OCI-LY1 (cell line): ENCODE results near the gene S100A5.

Experiments used
- H2AFZ ChIP-seq: fragments of 200-600 bp; sonication (generic), shearing (Covaris generic); 2 replicates; pipeline ENCODE4 v1.6.0; 2014; ENCODE audit warnings: antibody characterized with exemption, mild to moderate bottlenecking, low read length
- H3F3A ChIP-seq: fragments of 200-600 bp; sonication (generic), shearing (Covaris generic); 2 replicates; pipeline ENCODE4 v1.6.0; 2014; ENCODE audit warnings: mild to moderate bottlenecking, antibody characterized with exemption, low read length, moderate library complexity; ENCODE audit not compliant: insufficient read depth
- H3K27ac ChIP-seq: fragments of 200-600 bp; sonication (generic); 2 replicates; pipeline ENCODE4 v1.5.1; 2014; ENCODE audit warnings: low read length, mixed run types, mild to moderate bottlenecking, low read depth; ENCODE audit not compliant: poor library complexity, severe bottlenecking
- H3K27me3 ChIP-seq: fragments of 200-600 bp; sonication (generic); 2 replicates; pipeline ENCODE4 v1.6.0; 2014; ENCODE audit warnings: antibody characterized with exemption, mild to moderate bottlenecking, low read length, moderate library complexity; ENCODE audit not compliant: insufficient read depth
- H3K36me3 ChIP-seq: fragments of 200-600 bp; sonication (generic); 2 replicates; pipeline ENCODE4 v1.6.1; 2014; ENCODE audit warnings: mild to moderate bottlenecking, antibody characterized with exemption, low read length, moderate library complexity, mixed read lengths; ENCODE audit not compliant: insufficient read depth
- H3K4me1 ChIP-seq: fragments of 200-600 bp; sonication (generic); 2 replicates; pipeline ENCODE4 v1.5.1; 2014; ENCODE audit warnings: mild to moderate bottlenecking, low read length, moderate library complexity; ENCODE audit not compliant: insufficient read depth, severe bottlenecking
- H3K4me2 ChIP-seq: fragments of 200-600 bp; sonication (generic), shearing (Covaris generic); 2 replicates; pipeline ENCODE4 v1.6.1; 2014; ENCODE audit warnings: low read length
- H3K4me3 ChIP-seq: fragments of 200-600 bp; sonication (generic); 2 replicates; pipeline ENCODE4 v1.5.1; 2014; ENCODE audit warnings: low read length, low read depth, mild to moderate bottlenecking, mixed read lengths; ENCODE audit not compliant: poor library complexity, severe bottlenecking
- H3K79me2 ChIP-seq: fragments of 200-600 bp; shearing (Covaris generic); 2 replicates; pipeline ENCODE4 v1.6.1; 2016; ENCODE audit warnings: mixed run types, low read length, mixed read lengths; ENCODE audit not compliant: insufficient read depth
- H3K9ac ChIP-seq: fragments of 200-600 bp; sonication (generic), shearing (Covaris generic); 2 replicates; pipeline ENCODE4 v1.6.1; 2014; ENCODE audit warnings: mild to moderate bottlenecking, low read length, mixed read lengths
- H3K9me2 ChIP-seq: fragments of 200-600 bp; sonication (generic), shearing (Covaris generic); 2 replicates; pipeline ENCODE4 v1.6.1; 2014; ENCODE audit warnings: low read depth, mild to moderate bottlenecking, low read length, mixed read lengths
- H3K9me3 ChIP-seq: fragments of 200-600 bp; shearing (Covaris generic); 2 replicates; pipeline ENCODE4 v1.6.1; 2014; ENCODE audit warnings: low read length, mixed read lengths
- H4K20me1 ChIP-seq: fragments of 200-600 bp; sonication (generic), shearing (Covaris generic); 2 replicates; pipeline ENCODE4 v1.6.0; 2016; ENCODE audit warnings: mild to moderate bottlenecking, low read length; ENCODE audit not compliant: insufficient read depth
- EZH2 ChIP-seq: fragments of 200-600 bp; sonication (generic), shearing (Covaris generic); IDR thresholded peaks from 2 replicates; pipeline ENCODE4 v1.8.0; 2017; ENCODE audit warnings: borderline replicate concordance, mixed run types, mild to moderate bottlenecking, antibody characterized with exemption, low read length, moderate library complexity, mixed read lengths
- TF ChIP-seq, protein P1 (sequence below): fragments of 200-600 bp; sonication (generic), shearing (Covaris generic); IDR thresholded peaks from 2 replicates; pipeline ENCODE4 v1.5.1; 2017; ENCODE audit warnings: mild to moderate bottlenecking, antibody characterized with exemption, low read length, moderate library complexity, mixed read lengths

The S100A5 gene

DNA sequence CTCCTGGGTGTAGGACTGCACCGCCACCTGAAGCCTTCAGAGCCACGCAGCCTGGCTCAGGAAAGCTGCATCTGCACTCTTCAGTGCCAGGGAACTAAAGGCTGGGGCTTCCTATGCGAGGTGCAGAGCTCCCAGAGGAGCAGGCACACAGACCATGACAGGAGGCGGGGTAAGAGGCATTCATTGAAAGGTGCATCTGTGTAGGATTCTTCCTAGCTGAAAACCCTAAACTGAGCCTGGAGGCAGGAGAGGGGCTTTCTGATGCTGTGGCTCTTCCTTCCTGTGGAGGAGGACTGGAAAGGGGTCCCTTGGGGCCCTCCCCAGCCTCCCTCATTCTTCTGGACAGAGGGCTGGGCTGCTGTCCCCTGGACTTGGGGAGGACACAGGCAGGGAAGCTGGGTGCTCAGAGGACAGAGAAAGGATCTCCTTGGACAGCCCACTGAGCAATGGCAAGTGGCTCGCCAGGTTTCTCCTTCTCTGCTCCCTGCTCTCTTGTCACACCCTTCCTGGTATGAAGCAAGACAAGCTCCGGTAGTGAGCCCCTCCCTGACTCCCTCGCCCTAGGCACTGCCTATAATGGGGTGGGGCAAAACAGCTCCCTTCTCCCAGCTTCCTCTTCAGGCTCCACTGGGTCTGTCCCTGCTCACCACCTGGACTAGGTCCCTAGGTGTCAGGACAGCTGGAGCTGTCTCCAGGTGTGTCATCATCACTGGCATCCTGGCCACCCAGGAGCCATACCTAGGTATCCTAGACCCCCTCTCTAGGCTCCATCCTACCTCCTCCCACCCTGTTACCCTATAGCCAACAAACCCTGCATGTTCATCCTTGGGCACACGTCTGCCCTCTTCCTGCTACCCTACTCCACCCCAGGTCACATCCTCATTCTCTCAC, 25.0 kb downstream of the S100A5 start:
- no peaks in the 10 kb centered on the region for H3K36me3 ChIP-seq
- no peak overlapping the region for H3K4me3 ChIP-seq
- TF ChIP-seq EZH2: no peak
- TF ChIP-seq, protein P1, sequence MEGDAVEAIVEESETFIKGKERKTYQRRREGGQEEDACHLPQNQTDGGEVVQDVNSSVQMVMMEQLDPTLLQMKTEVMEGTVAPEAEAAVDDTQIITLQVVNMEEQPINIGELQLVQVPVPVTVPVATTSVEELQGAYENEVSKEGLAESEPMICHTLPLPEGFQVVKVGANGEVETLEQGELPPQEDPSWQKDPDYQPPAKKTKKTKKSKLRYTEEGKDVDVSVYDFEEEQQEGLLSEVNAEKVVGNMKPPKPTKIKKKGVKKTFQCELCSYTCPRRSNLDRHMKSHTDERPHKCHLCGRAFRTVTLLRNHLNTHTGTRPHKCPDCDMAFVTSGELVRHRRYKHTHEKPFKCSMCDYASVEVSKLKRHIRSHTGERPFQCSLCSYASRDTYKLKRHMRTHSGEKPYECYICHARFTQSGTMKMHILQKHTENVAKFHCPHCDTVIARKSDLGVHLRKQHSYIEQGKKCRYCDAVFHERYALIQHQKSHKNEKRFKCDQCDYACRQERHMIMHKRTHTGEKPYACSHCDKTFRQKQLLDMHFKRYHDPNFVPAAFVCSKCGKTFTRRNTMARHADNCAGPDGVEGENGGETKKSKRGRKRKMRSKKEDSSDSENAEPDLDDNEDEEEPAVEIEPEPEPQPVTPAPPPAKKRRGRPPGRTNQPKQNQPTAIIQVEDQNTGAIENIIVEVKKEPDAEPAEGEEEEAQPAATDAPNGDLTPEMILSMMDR: no peak
- H3K27ac ChIP-seq: no peak overlapping the region
- no peaks in the 10 kb centered on the region for H3K9me2 ChIP-seq
- H3K27me3 ChIP-seq: 0 out of 2 replicates have a peak, but pooled peaks cover 6% of the 10 kb centered on the region
- no peaks in the 10 kb centered on the region for H3F3A ChIP-seq
- H3K9me3 ChIP-seq: no peaks in the 10 kb centered on the region
- no peak overlapping the region for H3K9ac ChIP-seq
- peaks cover 3% of the 10 kb centered on the region for H3K4me1 ChIP-seq
- no peak overlapping the region for H3K4me2 ChIP-seq
- H3K79me2 ChIP-seq: no peaks in the 10 kb centered on the region
- no peaks in the 10 kb centered on the region for H4K20me1 ChIP-seq
- H2AFZ ChIP-seq: no peak overlapping the region

DNA sequence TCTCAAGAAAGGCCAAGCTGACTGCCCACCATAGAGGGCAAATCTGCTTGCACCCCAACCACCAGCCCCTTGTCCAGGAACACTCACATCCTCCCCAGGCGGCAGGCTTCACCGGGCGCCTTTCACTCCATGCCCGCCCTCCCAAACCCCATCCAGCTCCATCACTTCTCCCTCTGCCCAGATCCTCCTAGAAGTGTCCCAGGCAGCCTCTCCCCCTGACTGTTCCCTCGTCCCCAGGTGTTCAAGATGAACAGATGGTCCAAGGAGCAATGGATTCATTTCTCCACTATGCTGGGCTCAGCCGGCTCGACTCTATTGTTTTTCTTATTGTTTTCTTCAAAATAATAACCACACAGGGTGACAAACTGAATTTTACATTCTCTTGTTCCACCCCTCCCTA, 27.1 kb downstream of the S100A5 start:
- TF ChIP-seq EZH2: no peak
- TF ChIP-seq, protein P1: no peak
- H3K9ac ChIP-seq: no peak overlapping the region
- H3K4me3 ChIP-seq: no peak overlapping the region
- H3K36me3 ChIP-seq: no peaks in the 10 kb centered on the region
- H3K9me3 ChIP-seq: no peaks in the 10 kb centered on the region
- H3F3A ChIP-seq: no peaks in the 10 kb centered on the region
- H3K4me1 ChIP-seq: peaks cover 3% of the 10 kb centered on the region
- H3K9me2 ChIP-seq: no peaks in the 10 kb centered on the region
- H3K27me3 ChIP-seq: 0 out of 2 replicates have a peak, but pooled peaks cover 6% of the 10 kb centered on the region
- H3K79me2 ChIP-seq: no peaks in the 10 kb centered on the region
- H3K4me2 ChIP-seq: no peak overlapping the region
- no peak overlapping the region for H3K27ac ChIP-seq
- H4K20me1 ChIP-seq: no peaks in the 10 kb centered on the region
- no peak overlapping the region for H2AFZ ChIP-seq

DNA sequence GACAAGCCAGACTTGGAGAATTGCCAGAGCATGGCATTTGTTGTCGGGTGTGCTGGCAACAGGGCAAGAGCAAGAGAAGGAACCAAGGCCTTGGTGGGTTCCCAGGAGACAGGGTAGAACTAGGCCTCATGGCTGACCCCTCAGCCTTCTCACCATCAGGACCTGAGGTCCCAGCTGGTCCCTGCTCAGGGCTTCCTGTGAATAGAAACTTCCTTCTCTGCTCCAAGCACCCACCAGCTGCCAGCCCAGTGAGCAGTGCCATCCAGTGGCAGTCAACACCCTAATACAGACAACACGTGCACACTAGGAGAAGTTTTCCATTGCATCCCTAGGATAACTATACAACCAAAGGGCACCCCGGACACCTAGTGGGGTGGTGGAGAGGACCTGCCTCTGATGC, 27.7 kb downstream of the S100A5 start:
- Histone ChIP-seq H2AFZ (no peak overlapping the region), H3K27ac (no peak overlapping the region), H3K9me2 (no peaks in the 10 kb centered on the region), H3K9ac (no peak overlapping the region), H3K27me3 (0 out of 2 replicates have a peak, but pooled peaks cover 6% of the 10 kb centered on the region), H3K4me3 (no peak overlapping the region), H4K20me1 (no peaks in the 10 kb centered on the region), H3F3A (no peaks in the 10 kb centered on the region), H3K9me3 (no peaks in the 10 kb centered on the region), H3K79me2 (no peaks in the 10 kb centered on the region), H3K4me1 (peaks cover 3% of the 10 kb centered on the region), H3K36me3 (no peaks in the 10 kb centered on the region), H3K4me2 (no peak overlapping the region)
- TF ChIP-seq, protein P1: no peak
- TF ChIP-seq EZH2: no peak
